Upper lobe of right lung (tissue), 1 donor: ENCODE results near the gene SH3GL1. TPM values are rescaled to one million over a fixed set of nuclear protein-coding genes. Genes with fewer than 3 reads are reported as not detected.

Experiments
- ATAC-seq: fragments of 200-7000 bp; cut with Tn5 transposase; one replicate; pipeline ENCODE4 v1.9.1; 2020; ENCODE audit warnings: mild to moderate bottlenecking, moderate library complexity
- DNase-seq: peaks from one replicate; pipeline ENCODE4 v3.0.0-alpha.2; 2020
- H3K27ac ChIP-seq: fragments of 200-600 bp; one replicate; pipeline ENCODE4 v1.8.0; 2022
- H3K27me3 ChIP-seq: fragments of 200-600 bp; one replicate; pipeline ENCODE4 v1.8.0; 2022; ENCODE audit warnings: mild to moderate bottlenecking
- H3K36me3 ChIP-seq: fragments of 200-600 bp; one replicate; pipeline ENCODE4 v1.8.0; 2022
- H3K4me1 ChIP-seq: fragments of 200-600 bp; one replicate; pipeline ENCODE4 v1.8.0; 2022
- H3K4me3 ChIP-seq: fragments of 200-600 bp; one replicate; pipeline ENCODE4 v1.8.0; 2022; ENCODE audit warnings: mild to moderate bottlenecking
- H3K9me3 ChIP-seq: fragments of 200-600 bp; one replicate; pipeline ENCODE4 v1.8.0; 2022
- CTCF ChIP-seq: fragments of 200-600 bp; IDR thresholded peaks from one replicate; pipeline ENCODE4 v1.8.0; 2022; ENCODE audit warnings: antibody characterized with exemption
- intact Hi-C: fragments of 100-400 bp; cut with DNase I; formaldehyde crosslinking; loops from one replicate; pipeline ENCODE4 v1.11.0; 2022
- total RNA-seq: library from RNA; stranded (reverse); fragmentation: NEBNext Ultra II Directional; extraction: Animal tissue kit (Norgen Biotek cat#: 25700); gene quantifications from one replicate; pipeline ENCODE4 v1.2.1, GENCODE V29; 2021
- donor health status: DM: no; HTN: yes; CAD: no; lungs with severe emphysema.

Gene SH3GL1
- total RNA-seq, 1 donor from 2014 or later: 47.6 TPM

GRCh38 chr19:4374498-4375163, 25.7 kb downstream of the SH3GL1 start:
- no peaks in the 10 kb centered on the region for H3K27me3 ChIP-seq
- H3K36me3 ChIP-seq: no peaks in the 10 kb centered on the region
- intact Hi-C loops: no loop called here
- peaks cover 94% of the 10 kb centered on the region for H3K4me1 ChIP-seq
- ATAC-seq (peak; percentile 70), DNase-seq (peak; percentile 83)
- TF ChIP-seq CTCF: no peak
- H3K4me3 ChIP-seq: no peak overlapping the region
- peak overlapping the region; percentile 83 for H3K27ac ChIP-seq
- H3K9me3 ChIP-seq: no peaks in the 10 kb centered on the region

- DNase-seq: no peak
- no peak for ATAC-seq
- no peak for TF ChIP-seq CTCF
- intact Hi-C loops: no loop called here
- peaks cover 94% of the 10 kb centered on the region for H3K4me1 ChIP-seq
- no peaks in the 10 kb centered on the region for H3K9me3 ChIP-seq
- H3K4me3 ChIP-seq: no peak overlapping the region
- H3K27ac ChIP-seq: peak overlapping the region; percentile 83
- H3K36me3 ChIP-seq: no peaks in the 10 kb centered on the region
- no peaks in the 10 kb centered on the region for H3K27me3 ChIP-seq
Measured at GRCh38 chr19:4373601-4374497, 26.5 kb downstream of the SH3GL1 start.

- H3K27me3 ChIP-seq: no peaks in the 10 kb centered on the region
- TF ChIP-seq CTCF: no peak
- no peaks in the 10 kb centered on the region for H3K9me3 ChIP-seq
- H3K4me3 ChIP-seq: no peak overlapping the region
- peak overlapping the region; percentile 83 for H3K27ac ChIP-seq
- H3K4me1 ChIP-seq: peaks cover 99% of the 10 kb centered on the region
- ATAC-seq (no peak), DNase-seq (no peak)
- intact Hi-C loops: no loop called here
- H3K36me3 ChIP-seq: no peaks in the 10 kb centered on the region
Measured at GRCh38 chr19:4373013-4373367, 27.4 kb downstream of the SH3GL1 start.

- H3K36me3 ChIP-seq: no peaks in the 10 kb centered on the region
- no peak for DNase-seq
- intact Hi-C loops: no loop called here
- no peak overlapping the region for H3K4me3 ChIP-seq
- H3K27ac ChIP-seq: peak overlapping the region; percentile 83
- H3K9me3 ChIP-seq: no peaks in the 10 kb centered on the region
- peaks cover 99% of the 10 kb centered on the region for H3K4me1 ChIP-seq
- H3K27me3 ChIP-seq: no peaks in the 10 kb centered on the region
- no peak for ATAC-seq
- TF ChIP-seq CTCF: no peak
Measured at GRCh38 chr19:4372165-4373012, 28.0 kb downstream of the SH3GL1 start.

GRCh38 chr19:4371247-4372164, 28.8 kb downstream of the SH3GL1 start:
- intact Hi-C loops: no loop called here
- Histone ChIP-seq H3K4me3 (no peak overlapping the region), H3K4me1 (peaks cover 90% of the 10 kb centered on the region), H3K27me3 (no peaks in the 10 kb centered on the region), H3K9me3 (no peaks in the 10 kb centered on the region), H3K36me3 (peaks cover 3% of the 10 kb centered on the region), H3K27ac (no peak overlapping the region)
- TF ChIP-seq CTCF: no peak
- ATAC-seq (no peak), DNase-seq (no peak)
